ENCODE measurements around the gene OR4D2. TPM values are rescaled to one million over a fixed set of nuclear protein-coding genes. Genes with fewer than 3 reads are reported as not detected.

Gene OR4D2
- polyA plus RNA-seq, 1 donor from 2014 or later = not detected

DNA sequence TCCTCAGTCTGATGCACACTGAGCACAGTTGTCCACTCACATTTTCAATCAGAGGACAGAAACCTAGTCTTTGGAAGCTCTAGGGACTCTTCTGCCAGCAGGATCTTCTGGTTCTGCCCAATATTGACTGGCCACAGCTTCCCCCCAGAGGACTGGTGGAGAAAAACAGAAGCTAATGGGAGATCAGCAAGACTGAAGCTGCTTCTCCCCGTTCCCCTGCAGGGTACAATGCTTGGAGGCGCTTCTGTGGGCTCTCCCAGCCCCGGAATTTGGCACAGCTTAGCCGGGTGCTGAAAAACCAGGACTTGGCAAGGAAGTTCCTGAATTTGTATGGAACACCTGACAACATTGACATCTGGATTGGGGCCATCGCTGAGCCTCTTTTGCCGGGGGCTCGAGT lies 36.1 kb downstream of the OR4D2 start:
- H3K9me2 ChIP-seq (ENCODE audit: insufficient read depth, low read length) = no peaks in the 10 kb centered on the region
- no peaks in the 10 kb centered on the region for H3K79me2 ChIP-seq (replicated peaks; ENCODE audit: insufficient read depth, low read length)
- H3K9ac ChIP-seq (ENCODE audit: low read length) = no peak overlapping the region
- no peaks in the 10 kb centered on the region for H3K9me3 ChIP-seq (ENCODE audit: low read length)
- no peak overlapping the region for H3K27ac ChIP-seq (ENCODE audit: low read length)
- no peak overlapping the region for H3K4me3 ChIP-seq (ENCODE audit: low read length)
- no peaks in the 10 kb centered on the region for H3F3A ChIP-seq (ENCODE audit: insufficient read depth, low read length, poor library complexity, severe bottlenecking)
- no peak for TF ChIP-seq RAD21 (conservative IDR thresholded peaks at IDR 0.05)
- H3K27me3 ChIP-seq (ENCODE audit: insufficient read depth, low read depth, low read length) = no peaks in the 10 kb centered on the region
- H3K4me2 ChIP-seq (ENCODE audit: low read length) = no peak overlapping the region
- no peaks in the 10 kb centered on the region for H4K20me1 ChIP-seq (ENCODE audit: insufficient read depth)
- no peak overlapping the region for H2AFZ ChIP-seq (ENCODE audit: low read depth, low read length)
- H3K36me3 ChIP-seq (ENCODE audit: insufficient read depth, low read length) = no peaks in the 10 kb centered on the region

DNA sequence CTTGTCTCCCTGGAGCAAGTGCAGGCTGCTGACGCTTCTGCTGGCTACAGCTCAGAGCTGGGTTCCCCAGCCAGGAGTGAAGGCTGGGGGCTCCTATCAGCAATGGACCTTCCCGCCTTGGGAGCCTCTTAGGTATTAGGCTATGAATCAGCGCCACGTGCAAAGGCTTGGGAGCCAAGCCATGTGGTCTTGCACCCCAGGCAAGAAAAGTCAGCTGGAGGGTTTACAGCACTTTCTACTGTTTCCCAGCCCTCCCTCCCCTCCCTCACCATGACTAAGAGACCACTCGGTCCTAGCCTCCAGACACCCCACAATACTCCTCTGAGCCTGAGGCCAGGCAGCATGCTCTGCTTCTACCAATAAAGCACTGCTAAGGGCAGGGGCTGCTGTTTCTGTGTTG lies 38.0 kb downstream of the OR4D2 start:
- no peaks in the 10 kb centered on the region for H3K27me3 ChIP-seq (ENCODE audit: insufficient read depth, low read depth, low read length)

DNA sequence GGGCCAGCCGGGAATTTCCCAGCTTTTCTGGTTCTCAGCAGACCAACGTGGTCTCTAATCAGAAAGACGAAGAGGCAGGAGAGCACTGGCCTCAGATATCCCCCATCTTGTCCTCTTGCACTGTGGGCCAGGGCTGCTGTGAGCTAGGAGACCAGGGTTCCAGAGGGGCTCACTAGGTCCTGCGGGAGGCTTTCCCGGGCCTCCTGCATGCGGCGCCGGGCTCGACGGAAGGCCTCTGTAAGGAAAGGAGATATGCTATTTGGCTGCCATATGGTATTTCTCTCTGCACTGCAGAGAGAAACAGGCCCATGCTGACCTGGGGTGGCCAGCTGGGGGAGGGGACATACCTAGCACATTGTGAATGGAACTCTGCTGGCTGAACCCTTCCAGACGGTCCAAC lies 39.2 kb downstream of the OR4D2 start:
- no peak for TF ChIP-seq EP300 (conservative IDR thresholded peaks at IDR 0.05; ENCODE audit: poor library complexity, severe bottlenecking)
- Histone ChIP-seq H4K20me1 (ENCODE audit: insufficient read depth) (no peaks in the 10 kb centered on the region), H3K79me2 (replicated peaks; ENCODE audit: insufficient read depth, low read length) (no peaks in the 10 kb centered on the region), H3K9me3 (ENCODE audit: low read length) (no peaks in the 10 kb centered on the region), H3K4me2 (ENCODE audit: low read length) (no peak overlapping the region), H3K9ac (ENCODE audit: low read length) (no peak overlapping the region), H3K27me3 (ENCODE audit: insufficient read depth, low read depth, low read length) (no peaks in the 10 kb centered on the region), H3K9me2 (ENCODE audit: insufficient read depth, low read length) (no peaks in the 10 kb centered on the region), H3K36me3 (ENCODE audit: insufficient read depth, low read length) (no peaks in the 10 kb centered on the region), H3F3A (ENCODE audit: insufficient read depth, low read length, poor library complexity, severe bottlenecking) (no peaks in the 10 kb centered on the region), H2AFZ (ENCODE audit: low read depth, low read length) (no peak overlapping the region), H3K4me3 (ENCODE audit: low read length) (no peak overlapping the region), H3K27ac (ENCODE audit: low read length) (no peak overlapping the region)

More for the DNA sequence above, 38.0 kb downstream of the OR4D2 start:
- Histone ChIP-seq H3K79me2 (replicated peaks; ENCODE audit: insufficient read depth, low read length) (no peaks in the 10 kb centered on the region), H3K36me3 (ENCODE audit: insufficient read depth, low read length) (no peaks in the 10 kb centered on the region), H2AFZ (ENCODE audit: low read depth, low read length) (no peak overlapping the region), H3K9me2 (ENCODE audit: insufficient read depth, low read length) (no peaks in the 10 kb centered on the region), H3F3A (ENCODE audit: insufficient read depth, low read length, poor library complexity, severe bottlenecking) (no peaks in the 10 kb centered on the region), H3K9ac (ENCODE audit: low read length) (no peak overlapping the region), H3K9me3 (ENCODE audit: low read length) (no peaks in the 10 kb centered on the region), H3K27ac (ENCODE audit: low read length) (no peak overlapping the region), H4K20me1 (ENCODE audit: insufficient read depth) (no peaks in the 10 kb centered on the region), H3K4me2 (ENCODE audit: low read length) (no peak overlapping the region), H3K4me3 (ENCODE audit: low read length) (no peak overlapping the region)
- TF ChIP-seq SMC3 (conservative IDR thresholded peaks at IDR 0.05; ENCODE audit: poor library complexity) (no peak), EZH2 (IDR thresholded peaks at IDR 0.05; ENCODE audit: borderline replicate concordance, insufficient read depth, low read length, poor library complexity, severe bottlenecking) (no peak), POLR2AphosphoS5 (IDR thresholded peaks at IDR 0.05) (no peak), RAD21 (conservative IDR thresholded peaks at IDR 0.05) (no peak), MXI1 (conservative IDR thresholded peaks at IDR 0.05; ENCODE audit: poor library complexity, severe bottlenecking) (no peak), TAF1 (IDR thresholded peaks at IDR 0.05; ENCODE audit: low read depth) (no peak), EP300 (conservative IDR thresholded peaks at IDR 0.05; ENCODE audit: poor library complexity, severe bottlenecking) (no peak)
- TF ChIP-seq, protein P1, sequence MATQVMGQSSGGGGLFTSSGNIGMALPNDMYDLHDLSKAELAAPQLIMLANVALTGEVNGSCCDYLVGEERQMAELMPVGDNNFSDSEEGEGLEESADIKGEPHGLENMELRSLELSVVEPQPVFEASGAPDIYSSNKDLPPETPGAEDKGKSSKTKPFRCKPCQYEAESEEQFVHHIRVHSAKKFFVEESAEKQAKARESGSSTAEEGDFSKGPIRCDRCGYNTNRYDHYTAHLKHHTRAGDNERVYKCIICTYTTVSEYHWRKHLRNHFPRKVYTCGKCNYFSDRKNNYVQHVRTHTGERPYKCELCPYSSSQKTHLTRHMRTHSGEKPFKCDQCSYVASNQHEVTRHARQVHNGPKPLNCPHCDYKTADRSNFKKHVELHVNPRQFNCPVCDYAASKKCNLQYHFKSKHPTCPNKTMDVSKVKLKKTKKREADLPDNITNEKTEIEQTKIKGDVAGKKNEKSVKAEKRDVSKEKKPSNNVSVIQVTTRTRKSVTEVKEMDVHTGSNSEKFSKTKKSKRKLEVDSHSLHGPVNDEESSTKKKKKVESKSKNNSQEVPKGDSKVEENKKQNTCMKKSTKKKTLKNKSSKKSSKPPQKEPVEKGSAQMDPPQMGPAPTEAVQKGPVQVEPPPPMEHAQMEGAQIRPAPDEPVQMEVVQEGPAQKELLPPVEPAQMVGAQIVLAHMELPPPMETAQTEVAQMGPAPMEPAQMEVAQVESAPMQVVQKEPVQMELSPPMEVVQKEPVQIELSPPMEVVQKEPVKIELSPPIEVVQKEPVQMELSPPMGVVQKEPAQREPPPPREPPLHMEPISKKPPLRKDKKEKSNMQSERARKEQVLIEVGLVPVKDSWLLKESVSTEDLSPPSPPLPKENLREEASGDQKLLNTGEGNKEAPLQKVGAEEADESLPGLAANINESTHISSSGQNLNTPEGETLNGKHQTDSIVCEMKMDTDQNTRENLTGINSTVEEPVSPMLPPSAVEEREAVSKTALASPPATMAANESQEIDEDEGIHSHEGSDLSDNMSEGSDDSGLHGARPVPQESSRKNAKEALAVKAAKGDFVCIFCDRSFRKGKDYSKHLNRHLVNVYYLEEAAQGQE (IDR thresholded peaks at IDR 0.05; ENCODE audit: borderline replicate concordance) = no peak
- TF ChIP-seq, protein P2, sequence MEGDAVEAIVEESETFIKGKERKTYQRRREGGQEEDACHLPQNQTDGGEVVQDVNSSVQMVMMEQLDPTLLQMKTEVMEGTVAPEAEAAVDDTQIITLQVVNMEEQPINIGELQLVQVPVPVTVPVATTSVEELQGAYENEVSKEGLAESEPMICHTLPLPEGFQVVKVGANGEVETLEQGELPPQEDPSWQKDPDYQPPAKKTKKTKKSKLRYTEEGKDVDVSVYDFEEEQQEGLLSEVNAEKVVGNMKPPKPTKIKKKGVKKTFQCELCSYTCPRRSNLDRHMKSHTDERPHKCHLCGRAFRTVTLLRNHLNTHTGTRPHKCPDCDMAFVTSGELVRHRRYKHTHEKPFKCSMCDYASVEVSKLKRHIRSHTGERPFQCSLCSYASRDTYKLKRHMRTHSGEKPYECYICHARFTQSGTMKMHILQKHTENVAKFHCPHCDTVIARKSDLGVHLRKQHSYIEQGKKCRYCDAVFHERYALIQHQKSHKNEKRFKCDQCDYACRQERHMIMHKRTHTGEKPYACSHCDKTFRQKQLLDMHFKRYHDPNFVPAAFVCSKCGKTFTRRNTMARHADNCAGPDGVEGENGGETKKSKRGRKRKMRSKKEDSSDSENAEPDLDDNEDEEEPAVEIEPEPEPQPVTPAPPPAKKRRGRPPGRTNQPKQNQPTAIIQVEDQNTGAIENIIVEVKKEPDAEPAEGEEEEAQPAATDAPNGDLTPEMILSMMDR (IDR thresholded peaks at IDR 0.05; ENCODE audit: poor library complexity, severe bottlenecking) = no peak

Data from neural cell (in vitro differentiated cells).